NCI-H146 treated with DMSO at 0.1 percent for 48 hours (cell line): ENCODE measurements around the gene ZNF24.

ENCODE experiments used
- DNase-seq: peaks from one replicate; lab custom pipeline; 2025; ENCODE audit not compliant: unreplicated experiment; lab: John Stamatoyannopoulos, UW

Gene ZNF24

GRCh38 chr18:35303610-35304009, 40.6 kb downstream of the ZNF24 start:
- no peak for DNase-seq

GRCh38 chr18:35296060-35296459, 48.2 kb downstream of the ZNF24 start:
- no peak for DNase-seq

- DNase-seq, result no peak
Observed at GRCh38 chr18:35291166-35291565, 53.1 kb downstream of the ZNF24 start.

- DNase-seq, result peak; percentile 94
Observed at GRCh38 chr18:35290094-35290735, 54.0 kb downstream of the ZNF24 start, which contains the start of gene ZSCAN30. ZSCAN30 (minus strand) TSS chr18:35290229; CDS start chr18:35264352, 25,877 bp downstream.

- peak; percentile 72 for DNase-seq
Observed at GRCh38 chr18:35289727-35290093, 54.5 kb downstream of the ZNF24 start.

GRCh38 chr18:35289293-35289692, 54.9 kb downstream of the ZNF24 start:
- no peak for DNase-seq

- DNase-seq, result no peak
Observed at GRCh38 chr18:35284841-35285240, 59.4 kb downstream of the ZNF24 start.

GRCh38 chr18:35283923-35284794, 60.1 kb downstream of the ZNF24 start:
- DNase-seq, result no peak

GRCh38 chr18:35282353-35282752, 61.9 kb downstream of the ZNF24 start:
- DNase-seq, result no peak
